GM21423 (cell line): ENCODE measurements around the gene TEPSIN.
"Not testable (repeated sequence)": the region's sequence is repeated elsewhere in the genome, so short reads cannot be mapped to it uniquely, and the experiment has no call there.

ENCODE experiments used
- ATAC-seq: cut with Tn5 transposase; IDR thresholded peaks from one replicate; pipeline ENCODE4 v1.9.1; 2021; ENCODE audit warnings: mild to moderate bottlenecking, moderate library complexity; ENCODE audit not compliant: unreplicated experiment

TEPSIN gene

DNA sequence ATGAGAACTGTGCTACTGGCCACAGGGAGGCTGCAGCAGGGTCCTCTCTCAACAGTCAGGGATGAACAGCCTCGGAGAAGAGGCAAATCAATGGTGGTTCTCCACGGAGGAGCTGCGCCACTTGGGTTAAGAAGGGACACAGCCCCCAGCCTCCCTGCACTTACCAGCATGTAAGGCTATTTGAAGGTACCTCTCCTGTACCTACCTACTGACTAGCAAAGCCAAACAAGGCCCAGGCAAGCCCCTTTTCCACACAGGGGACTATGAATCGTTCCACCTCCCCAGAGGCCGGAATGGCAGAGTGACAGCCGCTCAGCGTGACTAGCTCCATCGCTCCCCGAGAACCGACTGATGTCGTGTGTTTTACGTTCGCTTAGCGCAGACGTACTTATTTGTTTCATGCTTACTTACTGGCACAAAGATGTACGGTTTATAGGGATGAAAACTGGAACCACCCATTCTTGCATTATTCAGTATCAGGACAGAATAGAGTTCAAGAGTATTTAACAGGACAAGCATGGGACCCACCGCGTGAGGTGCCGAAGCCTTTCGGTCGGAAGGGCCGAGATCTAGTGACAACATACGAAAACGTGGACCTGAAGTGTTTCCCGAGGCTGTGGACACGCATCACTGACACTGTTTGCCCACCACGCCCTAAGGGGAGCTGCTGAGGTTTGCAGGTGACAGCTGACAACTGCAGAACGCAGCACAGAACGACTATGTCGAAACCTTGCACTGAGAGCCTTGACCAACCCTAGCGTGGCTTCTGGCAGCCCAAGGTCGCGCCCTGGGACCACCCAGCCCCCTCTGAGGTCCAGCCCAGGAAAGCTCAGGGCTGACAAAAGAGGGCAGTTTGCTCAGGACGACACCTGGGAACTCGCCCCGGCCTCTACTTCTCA, 1.0 kb downstream of the TEPSIN start:
- ATAC-seq, result no peak

DNA sequence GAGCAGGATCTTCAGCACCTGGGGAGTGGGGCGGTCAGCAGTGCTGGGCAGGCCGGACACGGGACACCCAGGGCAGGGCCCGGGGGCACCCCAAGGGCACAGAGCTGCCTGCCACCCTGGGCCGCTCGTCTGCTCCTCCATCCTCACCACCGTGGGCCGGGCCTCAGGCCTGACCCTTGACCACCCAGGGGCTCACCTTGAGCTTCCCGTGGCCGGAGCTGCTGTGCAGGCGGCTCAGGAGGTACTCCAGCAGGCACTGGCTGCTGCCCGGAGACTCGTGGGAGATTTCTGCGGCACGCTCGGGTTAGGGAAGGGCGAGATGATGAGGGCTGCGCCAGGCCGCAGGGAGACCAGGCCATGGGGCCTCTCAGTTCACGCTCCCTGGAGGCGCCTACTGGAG, 2.1 kb downstream of the TEPSIN start:
- ATAC-seq, result no peak

DNA sequence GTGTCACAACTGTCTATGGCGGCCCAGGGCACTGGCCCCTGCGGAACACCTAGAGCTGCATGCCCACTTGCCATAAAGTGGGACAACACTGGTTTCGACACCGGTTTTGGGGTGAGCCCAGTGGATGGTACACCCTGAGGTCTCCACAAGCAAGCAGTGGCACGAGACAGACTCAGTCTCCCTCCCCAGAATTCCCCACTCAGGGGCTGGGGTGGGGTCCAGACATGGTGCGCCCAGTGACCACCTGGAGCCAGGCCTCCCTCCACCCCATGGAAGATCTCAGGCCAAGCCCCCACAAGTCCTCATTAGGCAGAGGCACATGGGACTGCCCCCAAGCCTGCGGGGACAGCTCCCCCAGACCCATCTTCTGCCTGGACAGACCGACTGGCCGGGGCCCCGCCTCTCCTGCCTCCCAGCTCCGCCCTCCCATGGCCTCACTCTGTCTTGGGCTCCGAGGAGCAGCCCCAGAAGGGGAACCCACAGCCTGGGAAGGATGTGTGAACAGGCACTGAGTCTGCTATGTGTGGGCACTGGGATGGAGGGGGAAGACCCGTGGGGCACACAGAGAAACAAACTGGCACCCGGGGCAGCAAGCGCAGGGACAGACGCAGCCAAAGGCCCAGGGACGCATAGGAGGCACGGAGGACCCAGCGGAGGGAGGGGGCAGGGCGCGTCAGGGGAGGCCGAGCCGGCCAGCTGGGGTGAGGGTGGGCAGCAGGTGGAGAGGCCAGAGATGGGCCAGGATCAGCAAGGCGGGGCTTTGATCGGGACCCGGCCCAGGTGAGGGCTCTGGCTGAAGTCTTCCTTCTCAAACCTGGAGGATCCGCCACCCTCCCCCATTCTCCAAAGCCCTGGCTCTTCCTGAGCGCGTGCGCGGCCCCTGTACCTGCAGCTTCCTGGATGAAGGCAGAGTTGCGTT, 2.8 kb downstream of the TEPSIN start:
- ATAC-seq, result no peak

GRCh38 chr17:81234940-81235821, 3.7 kb downstream of the TEPSIN start:
- no peak for ATAC-seq

- ATAC-seq, result no peak
Observed at GRCh38 chr17:81234506-81234855, 4.4 kb downstream of the TEPSIN start.

- no peak for ATAC-seq
Observed at GRCh38 chr17:81233811-81234505, 4.9 kb downstream of the TEPSIN start.

DNA sequence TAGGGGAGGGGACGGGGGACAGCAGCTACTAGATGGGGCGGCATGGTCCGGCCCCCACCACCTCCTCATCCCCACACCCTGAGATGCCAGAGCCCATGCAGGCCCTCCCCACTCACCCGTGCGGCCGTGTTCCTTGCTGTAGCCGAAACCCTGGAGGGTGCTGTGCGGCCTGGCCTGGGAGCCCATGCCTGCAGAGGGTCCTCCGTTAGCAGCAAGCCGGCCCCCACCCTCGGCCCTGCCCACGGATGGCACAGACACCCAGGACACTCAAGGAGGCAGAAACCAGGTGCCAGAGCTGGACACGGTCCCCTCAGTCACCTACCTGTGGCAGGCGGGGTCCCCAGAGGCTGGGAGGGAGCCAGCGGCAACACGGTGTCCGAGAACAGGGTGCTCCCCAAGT, 5.5 kb downstream of the TEPSIN start:
- no peak for ATAC-seq

DNA sequence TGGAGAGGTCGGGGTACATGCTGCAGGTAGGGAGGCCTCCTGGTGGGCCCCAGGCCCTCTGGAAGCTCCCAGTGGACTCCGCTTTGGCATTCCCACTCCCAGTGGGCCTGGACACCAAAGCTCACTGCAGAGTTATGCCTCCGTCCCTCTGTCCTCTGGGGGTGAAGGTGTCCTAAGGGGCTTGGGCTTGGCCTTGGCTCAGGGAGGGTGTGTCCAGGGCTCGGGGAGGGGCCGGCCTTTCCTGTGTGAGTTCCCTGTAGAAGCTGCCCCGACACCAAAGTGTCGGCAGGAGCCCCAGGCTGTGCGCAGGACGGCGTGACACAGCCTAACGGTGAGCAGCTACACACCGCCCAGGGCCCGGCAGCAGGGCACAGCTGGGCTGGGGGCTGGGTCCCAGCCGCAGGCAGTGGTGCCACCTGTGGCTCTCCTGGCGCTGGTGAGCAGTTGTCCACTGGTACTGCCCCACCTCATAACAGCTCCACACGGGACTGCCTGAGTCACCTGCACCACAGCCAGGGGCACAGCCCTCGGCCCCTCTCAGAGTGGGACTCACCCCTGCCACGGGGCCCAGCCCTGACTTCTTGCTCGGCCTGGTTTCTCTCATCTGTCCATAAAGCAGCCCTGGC, 6.1 kb downstream of the TEPSIN start:
- ATAC-seq, result no peak

DNA sequence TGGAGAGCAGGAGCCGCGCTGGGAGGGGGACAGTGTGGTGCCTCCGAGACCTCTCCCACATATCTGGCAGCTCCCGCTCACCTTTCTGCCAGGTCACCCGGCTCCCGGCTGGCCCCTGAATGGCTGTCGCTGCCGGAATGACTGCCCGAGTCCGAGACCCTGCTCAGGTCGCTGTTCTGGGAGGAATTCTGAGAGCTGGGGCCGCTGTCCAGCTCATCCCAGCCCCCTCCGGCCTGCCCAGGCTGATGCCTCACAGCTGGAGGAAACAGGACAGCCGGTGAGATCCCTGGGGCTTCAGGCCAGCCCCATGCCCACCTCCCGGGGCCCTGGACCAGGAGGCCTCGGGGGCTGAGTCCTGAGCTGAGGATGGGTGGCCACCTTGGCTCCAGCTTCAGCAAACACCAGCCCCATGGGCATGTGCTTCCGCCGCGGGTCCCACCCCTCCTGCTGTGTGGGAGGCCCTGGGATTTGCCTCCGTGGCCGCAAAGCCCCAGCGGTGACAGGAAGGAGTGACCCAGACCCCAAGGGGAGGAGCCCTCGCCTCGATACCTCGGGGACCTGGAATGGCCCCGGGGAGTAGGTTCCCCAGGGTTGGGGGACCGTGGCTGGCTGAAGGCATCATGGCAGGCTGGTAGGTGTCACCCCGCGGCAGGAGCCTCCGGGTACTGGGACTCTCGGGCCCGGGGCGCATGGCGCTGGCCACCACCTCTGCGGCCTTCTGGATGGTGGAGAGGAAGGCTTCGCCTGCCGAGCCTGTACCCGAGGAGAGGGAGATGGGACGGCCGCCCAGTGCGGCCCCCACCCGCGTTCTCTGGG, 6.9 kb downstream of the TEPSIN start:
- ATAC-seq, result no peak

DNA sequence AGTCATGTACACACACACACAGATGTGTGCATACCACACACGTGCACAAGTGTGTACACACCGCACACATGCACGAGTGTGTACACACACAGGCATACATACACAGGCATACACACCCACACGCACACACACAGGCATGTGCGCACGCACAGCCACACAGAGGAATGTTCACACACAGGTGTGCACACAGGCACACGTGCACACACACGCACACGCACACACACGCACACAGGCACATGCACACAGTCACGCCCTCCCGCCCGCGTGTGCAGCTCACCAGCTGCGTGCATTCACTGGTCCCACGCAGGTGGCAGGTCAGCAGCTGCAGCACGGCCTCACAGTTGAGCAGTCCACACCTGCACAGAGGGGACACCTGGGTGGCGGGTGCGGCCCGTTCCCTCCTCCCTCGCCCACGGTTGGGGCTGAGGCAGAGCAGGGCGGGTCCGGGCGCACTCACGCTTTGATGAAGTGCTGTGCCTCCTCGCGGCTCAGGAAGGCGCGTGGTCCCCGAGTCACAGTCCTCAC, 7.7 kb downstream of the TEPSIN start:
- ATAC-seq, result no peak

GRCh38 chr17:81230043-81230820, 8.6 kb downstream of the TEPSIN start:
- ATAC-seq, result no peak

GRCh38 chr17:81229666-81229920, 9.3 kb downstream of the TEPSIN start:
- ATAC-seq, result no peak

DNA sequence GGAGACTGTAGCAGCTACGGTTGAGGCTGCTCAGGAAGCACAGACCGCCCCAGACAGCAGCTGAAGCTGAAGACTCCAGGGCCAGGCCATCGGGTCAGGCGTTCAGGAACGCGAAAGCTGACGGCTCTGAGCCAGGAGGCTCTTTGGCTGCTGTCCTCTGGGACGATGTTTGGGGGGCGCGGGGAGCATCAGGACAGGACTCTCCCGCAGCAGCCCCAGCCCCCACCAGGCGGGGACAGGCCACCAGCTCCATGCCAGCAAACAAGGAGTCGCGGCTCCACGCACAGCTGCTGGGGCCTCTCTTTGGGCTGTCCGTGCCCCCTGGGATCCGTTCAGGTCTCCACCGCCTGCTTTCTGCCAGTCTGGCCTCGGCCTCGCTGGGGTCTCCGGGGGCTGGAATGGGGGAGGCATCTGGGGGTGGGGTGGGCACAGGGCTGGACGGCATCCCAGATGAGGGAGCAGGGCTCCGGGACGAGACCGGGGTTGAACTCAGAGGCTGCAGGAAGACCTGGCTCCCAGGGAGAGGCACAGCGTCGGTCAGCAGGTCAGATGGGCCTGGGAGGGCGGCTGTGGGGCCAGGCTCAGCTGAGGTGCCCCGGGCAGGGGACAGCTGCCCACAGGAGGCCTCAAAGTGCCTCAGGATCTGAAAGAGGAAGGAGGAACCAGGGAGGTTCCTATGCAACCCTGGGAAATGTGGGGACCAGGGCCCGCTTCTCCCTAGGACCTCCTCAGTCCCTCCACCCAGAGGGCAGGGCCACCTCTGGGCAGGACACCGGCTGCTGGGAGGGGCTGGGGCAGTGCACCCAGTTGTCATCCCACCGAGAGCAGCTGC, 9.8 kb downstream of the TEPSIN start:
- no peak for ATAC-seq

GRCh38 chr17:81228420-81228819, 10.4 kb downstream of the TEPSIN start:
- ATAC-seq, result no peak

DNA sequence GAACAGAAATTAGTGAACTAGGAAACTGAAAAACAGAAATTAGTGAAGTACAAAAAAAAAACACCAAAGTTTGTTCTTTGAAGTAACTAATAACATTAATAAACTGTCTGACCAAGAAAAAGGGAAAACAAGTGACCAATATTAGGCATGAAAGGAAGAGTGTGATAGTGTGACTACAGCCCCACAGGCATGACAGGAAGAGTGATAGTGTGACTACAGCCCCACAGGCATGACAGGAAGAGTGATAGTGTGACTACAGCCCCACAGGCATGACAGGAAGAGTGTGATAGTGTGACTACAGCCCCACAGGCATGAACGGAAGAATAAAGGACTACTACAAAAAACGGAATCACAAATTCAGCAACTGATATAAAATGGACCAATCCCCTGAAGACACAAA, 11.2 kb downstream of the TEPSIN start:
- ATAC-seq, result not testable (repeated sequence)

DNA sequence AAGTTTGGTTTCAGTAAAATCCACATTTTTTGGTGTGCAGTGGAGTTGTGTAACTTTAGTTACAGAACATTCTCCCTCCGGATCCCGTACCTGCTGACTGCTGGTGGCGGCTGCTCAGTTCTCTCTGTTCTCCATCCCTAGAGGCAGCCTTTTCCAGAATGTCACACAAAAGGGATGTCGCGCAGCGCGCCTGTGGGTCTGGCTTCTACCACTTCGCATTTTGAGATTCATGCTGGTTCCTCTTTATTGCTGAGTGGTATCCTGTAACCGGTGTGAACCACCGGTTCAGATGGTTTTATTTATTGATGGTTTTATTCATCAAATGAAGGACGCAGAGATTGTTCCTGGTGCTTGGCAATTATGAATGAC, 15.1 kb downstream of the TEPSIN start:
- ATAC-seq, result no peak

GRCh38 chr17:81222906-81223761, 15.7 kb downstream of the TEPSIN start, which contains the start of gene CEP131:
Gene CEP131, minus strand, starts transcription at chr17:81222965. Its CDS starts 2,909 bp downstream, at chr17:81220056.
- peak; percentile 94 for ATAC-seq
